Measurements from ENCODE around the gene CPA4.
"Not testable (repeated sequence)": the region's sequence is repeated elsewhere in the genome, so short reads cannot be mapped to it uniquely, and the experiment has no call there.

The CPA4 gene

GRCh38 chr7:130303551-130303950 is 10.6 kb downstream of the CPA4 start:
- DNase-seq = no peak

- DNase-seq = no peak
Measured at GRCh38 chr7:130303982-130304381, 11.0 kb downstream of the CPA4 start.

GRCh38 chr7:130304878-130305277 is 11.9 kb downstream of the CPA4 start:
- no peak for DNase-seq

- DNase-seq = no peak
Measured at GRCh38 chr7:130305433-130306042, 12.6 kb downstream of the CPA4 start.

- no peak for DNase-seq
Measured at GRCh38 chr7:130309986-130310385, 17.0 kb downstream of the CPA4 start.

- no peak for DNase-seq
Measured at GRCh38 chr7:130314305-130314704, 21.3 kb downstream of the CPA4 start.

GRCh38 chr7:130319541-130319940 is 26.6 kb downstream of the CPA4 start:
- DNase-seq = no peak

- DNase-seq = not testable (repeated sequence)
Measured at GRCh38 chr7:130321542-130322229, 28.7 kb downstream of the CPA4 start.

GRCh38 chr7:130322615-130323014 is 29.7 kb downstream of the CPA4 start:
- no peak for DNase-seq

GRCh38 chr7:130324306-130324943 is 31.5 kb downstream of the CPA4 start:
- DNase-seq = no peak

GRCh38 chr7:130329681-130330080 is 36.7 kb downstream of the CPA4 start:
- no peak for DNase-seq

- DNase-seq = no peak
Measured at GRCh38 chr7:130332259-130333053, 39.5 kb downstream of the CPA4 start.

GRCh38 chr7:130333832-130334231 is 40.9 kb downstream of the CPA4 start:
- no peak for DNase-seq

GRCh38 chr7:130334274-130334673 is 41.3 kb downstream of the CPA4 start:
- DNase-seq = no peak

GRCh38 chr7:130337410-130337971 is 44.5 kb downstream of the CPA4 start:
- DNase-seq = no peak

- DNase-seq = no peak
Measured at GRCh38 chr7:130338233-130338632, 45.3 kb downstream of the CPA4 start.

GRCh38 chr7:130341882-130342281 is 48.9 kb downstream of the CPA4 start:
- no peak for DNase-seq

GRCh38 chr7:130342701-130343380 is 49.9 kb downstream of the CPA4 start:
- DNase-seq = no peak

- no peak for DNase-seq
Measured at GRCh38 chr7:130344271-130344866, 51.4 kb downstream of the CPA4 start, which contains the start of gene CPA5. Gene CPA5, plus strand, starts transcription at chr7:130344816. Its CDS starts 1,670 bp downstream, at chr7:130346486.

GRCh38 chr7:130345136-130345535 is 52.2 kb downstream of the CPA4 start:
- no peak for DNase-seq

GRCh38 chr7:130345725-130346124 is 52.8 kb downstream of the CPA4 start:
- no peak for DNase-seq
